Mesendoderm (in vitro differentiated cells): ENCODE results near the gene HAUS3.

Experiments
- DNase-seq: peaks from one replicate; pipeline ENCODE4 v3.0.0; 2013
- H2AK5ac ChIP-seq: 2 replicates; pipeline ENCODE4 v1.6.1; 2013; ENCODE audit warnings: low read length, inconsistent platforms
- H2BK120ac ChIP-seq: 2 replicates; pipeline ENCODE4 v1.6.1; 2013; ENCODE audit warnings: low read depth, mild to moderate bottlenecking, low read length, moderate library complexity, mixed read lengths
- H2BK15ac ChIP-seq: replicated peaks from 2 replicates; pipeline ENCODE4 v1.6.1; 2013; ENCODE audit warnings: low read depth, mild to moderate bottlenecking, moderate library complexity
- H2BK5ac ChIP-seq: 2 replicates; pipeline ENCODE4 v1.6.1; 2013; ENCODE audit warnings: low read length, inconsistent platforms
- H3K18ac ChIP-seq: 2 replicates; pipeline ENCODE4 v1.6.1; 2013; ENCODE audit warnings: mild to moderate bottlenecking, low read length, mixed read lengths
- H3K23ac ChIP-seq: one replicate; pipeline ENCODE4 v1.6.1; 2013; ENCODE audit warnings: low read length
- H3K27ac ChIP-seq: 2 replicates; pipeline ENCODE4 v1.5.1; 2013; ENCODE audit warnings: low read depth, mild to moderate bottlenecking, inconsistent platforms, low read length, moderate library complexity
- H3K27me3 ChIP-seq: 2 replicates; pipeline ENCODE4 v1.6.1; 2013; ENCODE audit warnings: low read length, control low read depth, mild to moderate bottlenecking, inconsistent platforms; ENCODE audit not compliant: insufficient read depth, poor library complexity
- H3K36me3 ChIP-seq: 2 replicates; pipeline ENCODE4 v1.6.1; 2013; ENCODE audit warnings: low read length, inconsistent platforms; ENCODE audit not compliant: control insufficient read depth, insufficient read depth
- H3K4ac ChIP-seq: one replicate; pipeline ENCODE4 v1.6.1; 2013; ENCODE audit warnings: low read depth, mild to moderate bottlenecking, low read length, moderate library complexity
- H3K4me1 ChIP-seq: 2 replicates; pipeline ENCODE4 v1.6.1; 2013; ENCODE audit warnings: low read depth, low read length, inconsistent platforms; ENCODE audit not compliant: control insufficient read depth
- H3K4me2 ChIP-seq: 2 replicates; pipeline ENCODE4 v1.6.1; 2013; ENCODE audit warnings: low read length
- H3K4me3 ChIP-seq: 2 replicates; pipeline ENCODE4 v1.5.1; 2013; ENCODE audit warnings: mild to moderate bottlenecking, low read length
- H3K56ac ChIP-seq: one replicate; pipeline ENCODE4 v1.6.1; 2013; ENCODE audit warnings: low read length
- H3K79me1 ChIP-seq: 2 replicates; pipeline ENCODE4 v1.6.1; 2013; ENCODE audit warnings: low read length, inconsistent platforms
- H3K79me2 ChIP-seq: 2 replicates; pipeline ENCODE4 v1.6.1; 2013; ENCODE audit warnings: mild to moderate bottlenecking, low read length; ENCODE audit not compliant: control insufficient read depth, insufficient read depth
- H3K9ac ChIP-seq: 2 replicates; pipeline ENCODE4 v1.6.1; 2013; ENCODE audit warnings: low read length, inconsistent platforms
- H4K5ac ChIP-seq: one replicate; pipeline ENCODE4 v1.6.1; 2013; ENCODE audit warnings: low read length
- H4K8ac ChIP-seq: one replicate; pipeline ENCODE4 v1.6.1; 2013; ENCODE audit warnings: low read depth, mild to moderate bottlenecking, control low read depth, low read length, moderate library complexity
- WGBS: extraction: QIAGEN DNeasy Blood & Tissue Kit; methylation state at CpG from one replicate; pipeline ENCODE4 v1.1.7; 2013; ENCODE audit warnings: low lambda C conversion rate, missing lambda C conversion rate; ENCODE audit not compliant: insufficient coverage; ENCODE audit errors: extremely low coverage; 5-methylcytosine and 5-hydroxymethylcytosine counted together

Gene HAUS3

GRCh38 chr4:2251795-2252529 is 10.0 kb upstream of the HAUS3 start:
- Histone ChIP-seq H2BK120ac (no peak overlapping the region), H3K27me3 (no peaks in the 10 kb centered on the region), H4K8ac (no peak overlapping the region), H3K23ac (no peak overlapping the region), H4K5ac (no peak overlapping the region), H3K79me2 (no peaks in the 10 kb centered on the region), H2BK15ac (no peak overlapping the region), H3K4me2 (no peak overlapping the region), H3K4me1 (no peaks in the 10 kb centered on the region), H2AK5ac (no peak overlapping the region), H3K9ac (no peak overlapping the region), H3K4ac (no peak overlapping the region), H3K27ac (no peak overlapping the region), H2BK5ac (no peak overlapping the region), H3K56ac (no peak overlapping the region), H3K36me3 (peaks cover 2% of the 10 kb centered on the region), H3K4me3 (no peak overlapping the region), H3K79me1 (no peaks in the 10 kb centered on the region), H3K18ac (no peak overlapping the region)
- WGBS = no CpG with 5 or more reads among the region's 16 CpGs
- no peak for DNase-seq

- no peak overlapping the region for H3K23ac ChIP-seq
- no peaks in the 10 kb centered on the region for H3K79me2 ChIP-seq
- no peak overlapping the region for H4K8ac ChIP-seq
- no peak overlapping the region for H2BK5ac ChIP-seq
- H2BK15ac ChIP-seq = no peak overlapping the region
- H3K4me2 ChIP-seq = no peak overlapping the region
- no peak overlapping the region for H3K9ac ChIP-seq
- no peak overlapping the region for H4K5ac ChIP-seq
- no peak overlapping the region for H2AK5ac ChIP-seq
- no peak overlapping the region for H3K56ac ChIP-seq
- H2BK120ac ChIP-seq = no peak overlapping the region
- H3K4me1 ChIP-seq = no peaks in the 10 kb centered on the region
- H3K27ac ChIP-seq = no peak overlapping the region
- H3K79me1 ChIP-seq = no peaks in the 10 kb centered on the region
- no CpG with 5 or more reads among the region's 25 CpGs for WGBS
- no peak overlapping the region for H3K4ac ChIP-seq
- H3K36me3 ChIP-seq = peaks cover 2% of the 10 kb centered on the region
- no peak overlapping the region for H3K4me3 ChIP-seq
- no peak overlapping the region for H3K18ac ChIP-seq
- H3K27me3 ChIP-seq = no peaks in the 10 kb centered on the region
- DNase-seq = no peak
Observed at GRCh38 chr4:2251073-2251794, 9.3 kb upstream of the HAUS3 start.

- Histone ChIP-seq H3K36me3 (peaks cover 2% of the 10 kb centered on the region), H2BK120ac (no peak overlapping the region), H2BK15ac (no peak overlapping the region), H4K8ac (no peak overlapping the region), H3K9ac (no peak overlapping the region), H3K4me1 (no peaks in the 10 kb centered on the region), H3K4me3 (no peak overlapping the region), H3K27ac (no peak overlapping the region), H3K27me3 (no peaks in the 10 kb centered on the region), H2BK5ac (no peak overlapping the region), H3K23ac (no peak overlapping the region), H3K4me2 (no peak overlapping the region), H3K56ac (no peak overlapping the region), H3K79me2 (no peaks in the 10 kb centered on the region), H2AK5ac (no peak overlapping the region), H3K18ac (no peak overlapping the region), H3K4ac (no peak overlapping the region), H3K79me1 (no peaks in the 10 kb centered on the region), H4K5ac (no peak overlapping the region)
- DNase-seq = no peak
- WGBS = no CpG with 5 or more reads among the region's 30 CpGs
Observed at GRCh38 chr4:2250357-2251072, 8.6 kb upstream of the HAUS3 start.

GRCh38 chr4:2249526-2250356 is 7.8 kb upstream of the HAUS3 start:
- H3K56ac ChIP-seq = no peak overlapping the region
- no peak overlapping the region for H3K27ac ChIP-seq
- H3K4me2 ChIP-seq = no peak overlapping the region
- H2BK5ac ChIP-seq = no peak overlapping the region
- H3K27me3 ChIP-seq = no peaks in the 10 kb centered on the region
- H3K4me1 ChIP-seq = no peaks in the 10 kb centered on the region
- H3K4ac ChIP-seq = no peak overlapping the region
- no peak overlapping the region for H3K23ac ChIP-seq
- DNase-seq = no peak
- WGBS = no CpG with 5 or more reads among the region's 26 CpGs
- H4K5ac ChIP-seq = no peak overlapping the region
- no peak overlapping the region for H2BK15ac ChIP-seq
- H3K79me1 ChIP-seq = no peaks in the 10 kb centered on the region
- H3K79me2 ChIP-seq = no peaks in the 10 kb centered on the region
- no peak overlapping the region for H3K9ac ChIP-seq
- no peak overlapping the region for H4K8ac ChIP-seq
- no peak overlapping the region for H2AK5ac ChIP-seq
- H3K4me3 ChIP-seq = no peak overlapping the region
- no peak overlapping the region for H3K18ac ChIP-seq
- H2BK120ac ChIP-seq = no peak overlapping the region
- no peaks in the 10 kb centered on the region for H3K36me3 ChIP-seq

- no peak overlapping the region for H2BK5ac ChIP-seq
- no peak overlapping the region for H3K9ac ChIP-seq
- H3K79me1 ChIP-seq = no peaks in the 10 kb centered on the region
- H4K8ac ChIP-seq = no peak overlapping the region
- no peak overlapping the region for H3K27ac ChIP-seq
- no CpG with 5 or more reads among the region's 10 CpGs for WGBS
- no peak overlapping the region for H3K56ac ChIP-seq
- H3K4ac ChIP-seq = no peak overlapping the region
- no peaks in the 10 kb centered on the region for H3K79me2 ChIP-seq
- no peak overlapping the region for H2AK5ac ChIP-seq
- H4K5ac ChIP-seq = no peak overlapping the region
- H3K4me1 ChIP-seq = no peaks in the 10 kb centered on the region
- no peak overlapping the region for H3K4me2 ChIP-seq
- H2BK120ac ChIP-seq = no peak overlapping the region
- H3K18ac ChIP-seq = no peak overlapping the region
- no peaks in the 10 kb centered on the region for H3K27me3 ChIP-seq
- H3K23ac ChIP-seq = no peak overlapping the region
- DNase-seq = no peak
- H3K4me3 ChIP-seq = no peak overlapping the region
- H3K36me3 ChIP-seq = no peaks in the 10 kb centered on the region
- no peak overlapping the region for H2BK15ac ChIP-seq
Observed at GRCh38 chr4:2248821-2249261, 6.9 kb upstream of the HAUS3 start.
